ENCODE results near the gene CDS1. TPM values are rescaled to one million over a fixed set of nuclear protein-coding genes. Genes with fewer than 3 reads are reported as not detected.

Gene CDS1
- total RNA-seq, 4 donors from 2014 or later: 18.9 to 32.9 (median 26.9) TPM

DNA sequence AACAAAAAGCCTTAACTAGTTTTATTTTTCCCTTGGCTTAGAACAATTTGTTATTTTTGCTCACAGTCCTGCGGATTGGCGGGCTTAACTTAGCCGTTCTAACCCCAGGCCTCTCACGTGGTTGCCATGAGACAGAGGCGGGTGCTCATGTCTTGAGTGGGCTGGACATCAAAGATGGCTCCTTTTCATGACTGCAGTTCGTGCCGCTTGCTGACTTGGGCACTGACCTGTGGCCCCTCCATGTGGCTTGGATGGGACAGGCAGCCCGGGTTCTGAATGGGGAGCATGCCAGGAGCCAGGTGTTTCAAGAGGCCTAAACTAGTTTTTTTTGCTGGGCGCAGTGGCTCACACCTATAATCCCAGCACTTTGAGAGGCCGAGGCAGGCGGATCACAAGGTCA lies 40.7 kb downstream of the CDS1 start:
- H3K4me3 ChIP-seq: no peak overlapping the region
- 87 to 95% methylated on average over 5 to 11 of the region's 11 CpGs for WGBS, 2 donors
- no peaks in the 10 kb centered on the region for H3K4me1 ChIP-seq
- peaks cover 0 to 61% (median 0%) of the 10 kb centered on the region in 3 donors for H3K36me3 ChIP-seq
- intact Hi-C loops (cut with DNase I): no loop called here
- no peak for DNase-seq
- no peak for TF ChIP-seq POLR2A (IDR thresholded peaks at IDR 0.05)
- TF ChIP-seq, protein P1, sequence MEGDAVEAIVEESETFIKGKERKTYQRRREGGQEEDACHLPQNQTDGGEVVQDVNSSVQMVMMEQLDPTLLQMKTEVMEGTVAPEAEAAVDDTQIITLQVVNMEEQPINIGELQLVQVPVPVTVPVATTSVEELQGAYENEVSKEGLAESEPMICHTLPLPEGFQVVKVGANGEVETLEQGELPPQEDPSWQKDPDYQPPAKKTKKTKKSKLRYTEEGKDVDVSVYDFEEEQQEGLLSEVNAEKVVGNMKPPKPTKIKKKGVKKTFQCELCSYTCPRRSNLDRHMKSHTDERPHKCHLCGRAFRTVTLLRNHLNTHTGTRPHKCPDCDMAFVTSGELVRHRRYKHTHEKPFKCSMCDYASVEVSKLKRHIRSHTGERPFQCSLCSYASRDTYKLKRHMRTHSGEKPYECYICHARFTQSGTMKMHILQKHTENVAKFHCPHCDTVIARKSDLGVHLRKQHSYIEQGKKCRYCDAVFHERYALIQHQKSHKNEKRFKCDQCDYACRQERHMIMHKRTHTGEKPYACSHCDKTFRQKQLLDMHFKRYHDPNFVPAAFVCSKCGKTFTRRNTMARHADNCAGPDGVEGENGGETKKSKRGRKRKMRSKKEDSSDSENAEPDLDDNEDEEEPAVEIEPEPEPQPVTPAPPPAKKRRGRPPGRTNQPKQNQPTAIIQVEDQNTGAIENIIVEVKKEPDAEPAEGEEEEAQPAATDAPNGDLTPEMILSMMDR (IDR thresholded peaks at IDR 0.05): no peak
- no peaks in the 10 kb centered on the region for H3K27me3 ChIP-seq
- H3K27ac ChIP-seq: no peak overlapping the region
- H3K9me3 ChIP-seq: no peaks in the 10 kb centered on the region

DNA sequence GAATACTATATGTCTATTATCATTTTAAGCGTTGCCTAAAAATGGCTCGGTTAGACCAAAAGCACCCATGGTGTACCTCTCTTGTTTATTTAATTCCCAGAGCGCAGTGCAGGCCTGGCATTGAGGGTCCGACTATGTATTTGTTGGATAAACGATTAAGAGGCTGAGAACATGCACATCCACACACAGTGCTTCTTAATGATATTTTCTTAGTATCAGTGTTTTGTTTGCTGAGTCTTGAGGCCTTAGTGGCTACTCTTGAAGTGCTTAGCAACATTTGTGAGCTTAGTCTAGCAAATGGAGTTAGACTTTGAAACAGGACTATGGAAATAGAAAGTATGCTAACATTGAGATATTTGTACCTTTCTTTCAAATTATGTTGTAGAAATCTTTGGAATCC lies 43.7 kb downstream of the CDS1 start:
- Histone ChIP-seq H3K4me1 (peaks cover 0 to 8% (median 0%) of the 10 kb centered on the region in 3 donors), H3K4me3 (no peak overlapping the region), H3K27ac (no peak overlapping the region), H3K27me3 (no peaks in the 10 kb centered on the region), H3K9me3 (no peaks in the 10 kb centered on the region), H3K36me3 (peaks cover 0 to 38% (median 0%) of the 10 kb centered on the region in 3 donors)
- no peak for DNase-seq
- WGBS, 2 donors: 88 to 91% methylated on average over 5 of the region's 5 CpGs
- TF ChIP-seq POLR2A (IDR thresholded peaks at IDR 0.05): no peak
- intact Hi-C loops (cut with DNase I): no loop called here

DNA sequence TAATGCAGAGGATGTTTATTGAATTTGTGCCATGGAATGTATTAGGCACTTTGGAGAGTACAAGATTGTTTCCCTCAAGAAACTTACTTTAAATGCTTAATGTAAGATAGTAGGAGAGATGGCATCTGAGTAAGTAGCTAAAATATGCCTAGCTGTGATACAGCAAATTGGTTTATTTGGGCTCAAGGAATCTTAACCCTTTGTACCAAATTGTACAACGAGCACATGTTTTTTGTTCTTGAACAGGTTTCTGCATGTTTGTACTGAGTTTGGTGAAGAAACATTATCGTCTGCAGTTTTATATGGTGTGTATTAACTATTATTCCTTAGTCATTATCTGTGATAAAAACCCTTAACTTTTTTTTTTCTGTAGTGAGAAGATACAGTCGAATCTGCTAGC lies 48.6 kb downstream of the CDS1 start:
- TF ChIP-seq, protein P1 (IDR thresholded peaks at IDR 0.05): no peak
- TF ChIP-seq POLR2A (IDR thresholded peaks at IDR 0.05): no peak
- WGBS, 2 donors: 24 to 38% methylated on average over 3 of the region's 3 CpGs
- peaks cover 0 to 10% (median 0%) of the 10 kb centered on the region in 3 donors for H3K36me3 ChIP-seq
- peaks cover 3 to 18% (median 3%) of the 10 kb centered on the region in 3 donors for H3K4me1 ChIP-seq
- intact Hi-C loops (cut with DNase I): no loop called here
- no peak overlapping the region for H3K4me3 ChIP-seq
- DNase-seq: no peak
- no peaks in the 10 kb centered on the region for H3K27me3 ChIP-seq
- no peaks in the 10 kb centered on the region for H3K9me3 ChIP-seq
- peak overlapping the region in 2 of 4 donors; percentile 45 to 66 for H3K27ac ChIP-seq

DNA sequence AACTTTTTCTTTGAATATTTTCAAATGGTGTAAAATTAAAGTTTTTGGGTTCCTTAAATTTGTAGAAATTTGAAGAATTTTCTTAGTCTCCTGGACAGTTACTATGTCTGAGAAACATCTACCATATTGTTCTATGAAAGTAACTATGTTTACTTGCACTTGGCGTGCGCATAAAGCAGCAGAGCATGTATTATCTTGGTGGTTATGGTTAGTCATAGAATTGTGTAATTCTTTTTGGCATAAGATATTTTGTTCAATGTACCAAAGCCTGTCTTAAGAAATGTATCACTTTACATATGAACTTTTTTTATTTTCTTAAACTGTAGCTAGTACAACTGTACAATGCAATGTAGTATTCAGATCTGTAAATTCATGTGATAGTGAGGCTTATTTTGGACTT lies 49.2 kb downstream of the CDS1 start:
- H3K27ac ChIP-seq: peak overlapping the region in 3 of 4 donors; percentile 1 to 66 (median 45)
- H3K4me3 ChIP-seq: no peak overlapping the region
- 33 to 59% methylated on average over 2 of the region's 2 CpGs for WGBS, 2 donors
- peaks cover 3 to 18% (median 3%) of the 10 kb centered on the region in 3 donors for H3K4me1 ChIP-seq
- no peaks in the 10 kb centered on the region for H3K9me3 ChIP-seq
- intact Hi-C loops (cut with DNase I): no loop called here
- TF ChIP-seq, protein P1 (IDR thresholded peaks at IDR 0.05): no peak
- TF ChIP-seq POLR2A (IDR thresholded peaks at IDR 0.05): no peak
- DNase-seq: no peak
- no peaks in the 10 kb centered on the region for H3K27me3 ChIP-seq
- H3K36me3 ChIP-seq: peaks cover 0 to 10% (median 0%) of the 10 kb centered on the region in 3 donors

DNA sequence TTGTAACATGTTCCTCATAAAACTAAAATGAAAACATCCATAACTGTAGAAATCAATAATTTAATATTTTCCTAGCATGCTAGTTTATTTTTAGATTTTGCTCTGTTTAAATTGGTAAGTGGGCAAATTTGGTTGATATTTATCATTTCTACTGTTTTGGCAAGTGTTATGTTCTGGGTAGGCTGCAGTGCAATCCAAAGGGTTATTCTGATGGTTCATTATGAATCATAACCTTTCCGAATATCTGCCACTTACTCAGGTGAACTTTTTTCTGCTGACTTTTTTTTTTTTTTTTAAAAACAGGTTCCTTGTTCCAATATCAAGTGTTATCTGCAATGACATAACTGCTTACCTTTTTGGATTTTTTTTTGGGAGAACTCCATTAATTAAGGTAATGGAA lies 52.0 kb downstream of the CDS1 start:
- no peak for DNase-seq
- H3K9me3 ChIP-seq: no peaks in the 10 kb centered on the region
- H3K27me3 ChIP-seq: no peaks in the 10 kb centered on the region
- peaks cover 0 to 22% (median 0%) of the 10 kb centered on the region in 3 donors for H3K36me3 ChIP-seq
- intact Hi-C loops (cut with DNase I): no loop called here
- peak overlapping the region in 1 of 4 donors; percentile 15 for H3K27ac ChIP-seq
- no peak for TF ChIP-seq POLR2A (IDR thresholded peaks at IDR 0.05)
- TF ChIP-seq, protein P1 (IDR thresholded peaks at IDR 0.05): no peak
- peaks cover 3 to 18% (median 3%) of the 10 kb centered on the region in 3 donors for H3K4me1 ChIP-seq
- 35 to 50% methylated on average over 1 of the region's 1 CpG for WGBS, 2 donors
- H3K4me3 ChIP-seq: no peak overlapping the region

DNA sequence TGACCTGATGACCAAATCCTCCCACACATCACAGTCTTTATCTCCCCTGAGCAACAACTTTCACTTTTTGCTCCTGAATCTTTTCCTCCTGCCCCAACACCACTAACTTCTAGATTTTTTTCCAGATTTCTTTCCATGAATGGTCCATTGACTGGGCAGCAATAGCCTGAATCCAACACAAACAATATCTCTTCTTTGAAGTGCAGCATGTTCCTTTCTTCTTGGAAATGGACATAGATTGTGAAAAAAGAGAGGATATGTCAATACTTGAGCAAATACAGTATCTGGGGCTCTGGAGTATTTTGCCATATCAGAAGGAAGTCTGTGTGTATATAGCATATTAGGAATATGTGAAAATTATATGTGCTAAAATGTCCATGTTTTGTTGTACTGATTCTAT lies 55.2 kb downstream of the CDS1 start:
- Histone ChIP-seq H3K4me3 (no peak overlapping the region), H3K27ac (no peak overlapping the region), H3K27me3 (no peaks in the 10 kb centered on the region), H3K4me1 (peaks cover 0 to 3% (median 0%) of the 10 kb centered on the region in 3 donors), H3K36me3 (peaks cover 0 to 47% (median 0%) of the 10 kb centered on the region in 3 donors), H3K9me3 (no peaks in the 10 kb centered on the region)
- TF ChIP-seq, protein P1 (IDR thresholded peaks at IDR 0.05): no peak
- no peak for TF ChIP-seq POLR2A (IDR thresholded peaks at IDR 0.05)
- intact Hi-C loops (cut with DNase I): no loop called here
- no peak for DNase-seq
